Kasumi-1 (cell line): ENCODE measurements around the gene JMJD1C.
"Not testable (repeated sequence)": the region's sequence is repeated elsewhere in the genome, so short reads cannot be mapped to it uniquely, and the experiment has no call there.

Experiments
- DNase-seq, 2 experiments: peaks; one replicate each; lab custom pipeline; 2025; lab: John Stamatoyannopoulos, UW

Gene JMJD1C

DNA sequence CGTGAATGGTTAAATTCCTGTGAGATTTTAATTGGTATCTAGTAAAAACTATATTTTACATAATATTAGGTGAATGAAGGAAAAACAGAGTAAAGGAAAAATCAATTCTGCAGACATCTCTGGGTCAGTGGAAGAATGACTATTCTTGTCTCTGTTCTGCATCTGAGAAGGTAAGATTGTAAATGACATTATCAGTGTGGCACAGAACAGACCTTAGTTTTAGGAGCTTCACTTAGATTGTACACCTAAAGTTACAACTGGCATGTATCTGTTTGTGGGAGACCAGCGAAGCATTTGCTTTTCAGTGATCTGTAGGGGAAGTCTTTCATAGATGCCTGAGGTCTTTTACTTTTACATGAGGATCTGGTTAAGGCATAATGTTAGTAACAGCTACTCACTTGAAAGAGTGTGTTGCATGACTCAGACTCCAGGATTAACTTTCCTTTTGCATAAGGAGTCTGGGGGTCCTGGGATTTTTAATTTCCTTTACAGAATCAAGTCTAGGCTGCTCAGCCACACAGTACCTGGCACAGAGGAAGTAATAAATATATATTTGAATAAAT is 56.2 kb downstream of the JMJD1C start:
- DNase-seq: peak; percentile 26 to 34

DNA sequence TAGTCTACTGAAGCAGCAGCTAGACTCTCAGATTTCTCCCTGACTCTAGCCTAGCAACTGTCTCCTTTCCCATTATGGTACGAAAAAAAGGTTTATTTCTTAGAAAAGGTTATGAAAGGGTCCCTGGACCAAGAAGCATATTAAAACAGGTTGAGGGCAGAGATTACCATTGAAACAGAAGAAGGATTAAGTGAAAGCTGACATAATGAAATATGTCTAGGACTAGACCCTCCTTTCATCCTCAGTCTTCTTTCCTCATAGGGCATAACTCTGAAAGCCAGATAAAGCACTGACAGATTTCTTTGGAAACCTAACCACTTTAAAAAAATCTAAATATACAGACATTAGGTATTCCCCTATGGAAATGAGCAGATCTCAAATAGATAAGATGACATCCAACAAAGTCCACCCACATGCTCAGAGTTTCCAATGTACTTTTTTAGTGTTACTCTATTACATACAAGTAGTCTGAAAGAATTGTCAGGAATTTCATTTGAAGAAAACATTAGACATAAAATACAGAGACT is 58.6 kb downstream of the JMJD1C start:
- no peak for DNase-seq

DNA sequence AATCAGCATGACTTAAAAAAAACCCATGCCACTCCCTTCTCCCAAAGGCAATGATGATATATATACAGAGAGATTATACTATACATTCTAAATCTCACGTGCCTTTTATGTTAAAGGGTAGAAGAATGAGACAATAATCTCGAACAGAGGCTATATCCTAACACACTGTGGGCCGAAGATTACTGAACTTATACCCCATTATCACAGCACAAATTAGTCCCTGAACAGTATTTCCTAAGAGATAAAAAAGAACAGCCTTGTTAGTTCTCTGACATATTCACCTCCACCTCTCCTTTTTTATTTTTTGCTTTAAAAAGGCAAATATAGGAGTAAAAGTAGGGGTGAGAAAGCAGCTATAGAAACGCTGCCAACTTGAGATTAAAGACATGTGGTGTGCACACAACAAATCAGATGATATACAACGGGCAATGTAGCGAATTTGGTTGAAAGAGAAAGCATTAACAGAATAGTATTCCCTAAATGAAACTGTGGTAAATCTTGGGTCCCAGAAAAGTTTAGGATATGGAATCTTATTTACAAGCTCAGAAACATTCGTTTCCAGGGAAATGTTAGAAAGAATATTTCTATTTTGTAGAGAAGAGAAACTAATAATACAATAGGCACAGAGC is 69.5 kb downstream of the JMJD1C start:
- no peak for DNase-seq

DNA sequence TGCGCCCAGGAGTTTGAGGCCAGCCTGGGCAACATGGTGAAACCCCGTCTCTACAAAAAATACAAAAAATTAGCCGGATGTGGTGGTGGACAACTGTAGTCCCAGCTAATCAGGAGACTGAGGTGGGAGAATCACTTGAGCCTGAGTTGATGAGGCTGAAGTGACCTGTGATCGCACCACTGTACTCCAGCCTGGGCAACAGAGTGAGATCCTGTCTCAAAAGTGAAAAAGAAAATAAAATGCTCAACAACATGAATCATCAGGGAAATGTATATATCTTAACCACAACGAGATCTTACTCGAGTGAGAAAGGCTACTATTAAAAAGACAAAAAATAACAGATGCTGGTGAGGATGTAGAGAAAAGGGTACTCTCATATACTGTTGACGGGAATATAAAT is 72.7 kb downstream of the JMJD1C start:
- DNase-seq: no peak

DNA sequence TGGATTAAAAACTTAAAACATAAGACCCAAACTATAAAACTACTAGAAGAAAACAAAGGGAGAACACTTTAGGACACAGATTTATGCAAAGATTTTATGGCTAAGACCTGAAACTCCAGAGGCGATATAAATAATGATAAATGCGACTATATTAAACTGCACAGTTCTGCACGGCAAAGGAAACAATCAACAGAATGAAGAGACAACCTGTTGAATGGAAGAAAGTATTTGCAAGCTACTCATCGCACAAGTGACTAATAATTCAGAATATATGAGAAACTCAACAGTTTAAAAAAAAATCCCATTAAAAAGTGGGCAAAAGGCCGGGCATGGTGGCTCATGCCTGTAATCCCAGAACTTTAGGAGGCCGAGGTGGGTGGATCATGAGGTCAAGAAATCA is 73.6 kb downstream of the JMJD1C start:
- DNase-seq: no peak

DNA sequence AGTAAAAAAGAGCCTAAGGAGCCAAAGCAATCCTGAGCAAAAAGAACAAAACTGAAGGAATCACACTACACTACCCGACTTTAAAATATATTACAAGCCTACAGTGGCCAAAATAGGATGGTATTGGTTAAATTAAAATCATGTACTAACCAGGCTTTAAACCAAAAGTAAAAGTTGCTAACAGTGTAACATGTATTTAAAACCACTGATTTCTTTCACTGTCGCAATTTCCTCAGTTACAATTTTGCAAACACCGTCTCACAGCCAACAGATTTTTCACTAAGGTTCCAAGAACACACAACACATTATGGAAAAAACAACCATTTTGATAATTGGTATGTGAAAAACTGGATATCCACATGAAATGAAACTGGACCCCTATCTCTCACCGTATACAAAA is 74.0 kb downstream of the JMJD1C start:
- DNase-seq: peak; percentile 27 to 32

DNA sequence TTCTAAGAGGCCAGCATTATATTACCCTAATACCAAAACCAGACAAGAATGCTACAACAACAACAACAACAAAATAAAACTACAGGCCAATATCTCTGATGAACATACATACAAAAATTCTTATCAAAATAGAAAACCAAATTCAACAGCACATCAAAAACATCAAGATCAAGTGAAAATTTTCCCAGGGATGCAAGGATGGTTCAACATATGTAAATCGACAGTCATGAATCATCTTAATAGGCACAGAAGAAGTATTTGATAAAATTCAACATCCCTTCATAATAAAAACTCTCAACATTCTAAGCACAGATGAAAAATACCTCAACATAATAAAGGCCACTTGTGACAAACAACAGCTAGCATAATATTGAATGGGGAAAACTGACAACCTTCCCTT is 75.3 kb downstream of the JMJD1C start:
- no peak for DNase-seq

DNA sequence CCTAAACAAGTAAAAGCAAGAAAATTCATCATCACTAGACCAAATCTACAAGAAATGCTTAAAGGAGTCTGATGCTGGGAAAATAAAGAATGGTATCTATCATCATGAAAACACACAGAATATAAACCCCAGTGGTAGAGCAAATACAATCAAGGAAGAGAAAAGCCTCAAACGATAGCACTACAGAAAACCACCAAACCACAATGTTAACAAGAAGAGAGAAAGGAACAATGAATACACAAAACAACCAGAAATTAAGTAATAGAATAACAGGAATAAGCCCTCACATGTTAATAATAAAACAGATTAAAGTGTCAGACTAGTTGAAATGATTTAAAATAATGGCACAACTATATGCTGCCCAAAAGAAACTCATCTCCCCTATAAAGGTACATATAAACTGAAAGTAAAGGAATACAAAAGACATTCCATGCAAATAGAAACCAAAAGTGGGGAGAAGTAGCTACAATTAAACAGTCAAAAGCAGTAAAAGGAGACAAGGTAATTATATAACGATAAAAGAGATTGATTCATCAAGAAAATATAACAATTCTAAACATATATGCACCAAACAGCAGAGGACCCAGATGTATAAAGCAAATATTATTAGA is 77.3 kb downstream of the JMJD1C start:
- DNase-seq: peak; percentile 52 to 64

DNA sequence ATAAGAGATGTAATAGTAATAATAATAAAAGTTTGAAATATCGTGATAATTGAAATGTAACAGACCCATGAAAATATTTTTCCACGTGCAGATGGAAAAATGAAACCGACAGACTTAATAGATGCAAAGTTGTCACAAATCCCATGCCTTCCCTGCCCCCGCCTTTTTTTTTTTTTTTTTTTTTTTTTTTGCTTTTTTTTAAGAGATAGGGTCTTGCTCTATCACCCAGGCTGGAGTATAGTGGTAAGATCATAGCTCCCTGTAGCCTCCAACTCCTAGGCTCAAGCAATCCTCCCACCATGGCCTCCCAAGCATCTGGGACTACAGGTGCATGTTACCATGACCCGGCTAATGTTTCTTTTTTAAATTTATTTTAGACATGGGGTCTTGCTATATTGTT is 80.5 kb downstream of the JMJD1C start:
- no peak for DNase-seq

DNA sequence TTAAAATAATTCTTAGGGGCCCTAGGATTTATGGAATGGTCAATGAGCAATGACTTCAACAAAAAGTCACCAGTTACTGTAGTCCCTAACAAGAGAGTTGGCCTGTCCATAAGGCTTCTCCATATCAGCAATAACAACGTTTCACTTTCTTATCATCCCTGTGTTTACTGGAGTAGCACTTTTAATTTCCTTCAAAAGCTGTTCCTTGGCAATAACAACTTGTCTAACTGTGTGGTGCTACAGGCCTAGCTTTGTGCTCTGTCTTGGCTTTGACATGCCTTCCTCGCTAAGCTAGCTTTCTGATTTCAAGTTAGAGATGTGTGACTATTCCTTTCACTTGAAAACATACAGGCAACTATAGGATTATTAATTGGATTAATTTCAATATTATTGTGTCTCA is 81.1 kb downstream of the JMJD1C start:
- no peak for DNase-seq

DNA sequence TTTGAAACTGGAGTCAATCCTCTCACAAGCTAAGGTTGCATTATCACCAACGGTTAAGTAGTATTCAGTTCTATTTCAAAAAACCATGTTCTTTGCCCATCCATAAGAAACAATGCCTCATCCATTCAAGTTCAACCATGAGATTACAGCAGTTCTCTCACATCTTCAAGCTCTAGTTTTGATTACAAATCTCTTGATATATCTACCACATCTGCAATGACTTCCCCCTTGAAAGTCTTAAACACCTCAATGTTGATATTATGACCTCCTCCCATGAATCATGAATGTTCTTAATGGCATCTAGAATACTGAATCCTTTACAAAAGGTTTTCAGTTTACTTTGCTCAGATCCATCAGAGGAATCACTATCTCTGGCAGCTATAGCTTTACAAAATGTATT is 81.8 kb downstream of the JMJD1C start:
- DNase-seq: no peak

DNA sequence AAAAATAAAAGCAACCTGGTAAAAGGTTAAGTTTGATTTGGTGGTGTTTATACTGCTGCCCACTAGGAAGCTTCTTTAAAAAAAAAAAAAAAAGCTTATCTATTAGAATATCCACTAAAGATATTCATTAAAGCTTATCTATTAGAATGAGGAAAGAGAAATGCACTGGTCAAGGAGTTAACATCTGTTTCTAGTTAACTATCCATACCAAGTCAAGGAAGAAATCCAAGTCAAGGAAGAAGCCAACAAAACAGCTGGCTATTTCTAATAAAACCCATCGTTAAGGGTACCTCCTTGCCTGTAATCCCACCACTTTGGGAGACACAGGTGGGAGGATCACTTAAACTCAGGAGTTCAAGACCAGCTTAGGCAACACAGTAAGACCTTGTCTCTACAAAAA is 82.6 kb downstream of the JMJD1C start:
- no peak for DNase-seq

DNA sequence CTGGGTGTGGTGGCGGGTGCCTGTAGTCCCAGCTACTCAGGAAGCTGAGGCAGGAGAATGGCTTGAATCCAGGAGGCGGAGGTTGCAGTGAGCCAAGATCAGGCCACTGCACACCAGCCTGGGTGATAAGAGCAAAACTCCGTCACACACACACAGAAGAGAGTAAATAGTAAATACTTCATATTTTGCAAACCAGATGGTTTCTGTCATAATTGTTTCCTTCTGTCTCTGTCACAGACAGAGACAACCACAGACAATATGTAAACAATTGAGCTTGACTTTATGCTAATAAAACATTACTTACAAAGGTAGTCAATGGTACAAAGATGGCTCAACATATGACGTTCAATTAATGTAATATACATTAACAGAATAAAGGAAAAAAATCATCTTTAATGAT is 83.7 kb downstream of the JMJD1C start:
- DNase-seq: no peak

DNA sequence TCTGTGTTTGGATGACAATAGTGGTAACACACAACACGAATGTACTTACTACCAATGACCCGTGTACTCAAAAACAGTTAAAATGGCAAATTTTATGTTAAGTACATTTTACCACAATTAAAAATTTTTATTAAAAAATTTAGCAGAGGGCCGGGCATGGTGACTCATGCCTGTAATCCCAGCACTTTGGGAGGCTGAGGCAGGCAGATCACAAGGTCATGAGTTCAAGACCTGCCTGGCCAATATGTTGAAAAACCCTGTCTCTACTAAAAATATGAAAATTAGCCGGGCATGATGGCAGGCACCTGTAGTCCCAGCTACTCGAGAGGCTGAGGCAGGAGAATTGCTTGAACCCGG is 88.5 kb downstream of the JMJD1C start:
- not testable (repeated sequence) for DNase-seq

DNA sequence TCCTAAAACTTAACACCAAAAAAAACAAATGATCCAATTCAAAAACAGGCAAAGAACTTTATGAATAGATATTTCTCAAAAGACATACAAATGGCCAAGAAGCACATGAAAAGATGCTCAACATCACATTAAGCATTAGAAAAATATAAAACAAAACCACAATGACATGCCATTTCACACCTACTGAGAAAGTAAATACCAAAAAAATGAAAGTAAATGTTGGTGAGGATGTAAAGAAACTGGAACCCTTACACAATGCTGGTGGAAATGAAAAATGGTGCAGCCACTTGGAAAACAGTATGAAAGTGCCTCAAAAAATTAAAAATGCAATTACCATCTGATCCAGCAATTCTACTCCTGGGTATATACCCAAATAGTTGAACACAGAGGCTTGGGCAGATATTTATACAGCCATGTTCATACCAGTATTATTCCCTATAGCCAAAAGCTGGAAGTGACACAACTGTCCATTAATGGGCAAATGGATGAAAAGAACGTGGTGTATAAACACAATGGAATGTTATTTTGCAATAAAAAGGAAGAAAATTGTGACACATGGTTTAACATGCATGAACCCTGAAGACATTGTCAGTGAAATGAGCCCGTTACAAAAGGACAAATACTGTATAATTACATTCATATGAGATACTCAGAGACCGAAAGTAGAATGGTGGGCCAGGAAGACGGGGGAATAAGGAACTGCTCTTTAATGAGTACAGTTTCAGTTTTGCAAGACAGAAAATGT is 89.0 kb downstream of the JMJD1C start:
- DNase-seq: no peak

DNA sequence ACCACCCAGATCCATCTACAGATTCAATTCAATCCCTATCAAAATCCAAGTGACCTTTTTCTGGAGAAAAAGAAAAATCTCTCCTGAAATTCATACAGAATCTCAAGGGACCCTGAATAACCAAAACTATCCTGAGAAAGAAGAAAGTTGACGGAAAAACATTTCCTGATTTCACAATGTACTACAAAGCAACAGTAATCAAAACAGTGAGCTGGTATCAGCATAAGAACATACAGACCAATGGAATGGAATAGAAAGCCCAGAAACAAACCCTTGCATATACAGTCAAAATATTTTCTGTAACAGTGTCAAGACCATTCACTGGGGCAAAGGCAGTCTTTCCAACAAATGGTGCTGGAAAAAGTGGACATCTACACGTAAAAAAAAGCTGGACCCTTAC is 89.9 kb downstream of the JMJD1C start:
- DNase-seq: no peak

DNA sequence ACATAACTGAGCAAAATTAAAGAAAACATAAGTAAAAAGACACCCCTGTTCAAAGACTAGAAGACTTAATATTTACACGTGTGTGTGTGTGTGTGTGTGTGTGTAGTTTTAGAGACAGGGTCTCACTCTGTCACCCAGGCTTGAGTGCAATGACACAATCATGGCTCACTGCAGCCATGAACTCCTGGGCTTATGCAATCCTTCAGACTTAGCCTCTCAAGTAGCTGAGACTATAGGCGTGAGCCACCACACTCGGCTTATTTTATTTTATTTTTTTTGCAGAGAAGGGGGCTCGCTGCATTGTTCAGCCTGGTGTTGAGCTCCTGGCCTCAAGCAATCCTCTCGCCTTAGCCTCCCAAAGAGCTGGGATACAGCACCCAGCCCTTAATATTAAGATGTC is 90.3 kb downstream of the JMJD1C start:
- DNase-seq: no peak

DNA sequence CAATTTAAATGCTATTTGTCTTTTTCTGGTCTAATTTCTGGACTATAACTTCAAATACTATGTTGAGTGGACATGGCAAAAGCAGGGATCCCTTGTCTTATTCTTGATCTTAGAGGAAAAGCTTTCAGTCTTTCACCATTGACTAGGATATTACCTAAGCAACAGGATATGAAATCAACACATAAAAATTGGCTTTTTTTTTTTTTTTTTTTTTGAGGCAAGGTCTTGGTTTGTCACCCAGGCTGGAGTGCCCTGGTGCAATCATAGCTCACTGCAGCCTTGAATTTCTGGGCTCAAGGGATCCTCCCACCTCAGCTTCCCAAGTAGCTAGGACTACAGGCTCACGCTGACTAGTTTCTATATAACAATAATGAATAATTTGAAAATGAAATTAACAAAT is 90.8 kb downstream of the JMJD1C start:
- no peak for DNase-seq

DNA sequence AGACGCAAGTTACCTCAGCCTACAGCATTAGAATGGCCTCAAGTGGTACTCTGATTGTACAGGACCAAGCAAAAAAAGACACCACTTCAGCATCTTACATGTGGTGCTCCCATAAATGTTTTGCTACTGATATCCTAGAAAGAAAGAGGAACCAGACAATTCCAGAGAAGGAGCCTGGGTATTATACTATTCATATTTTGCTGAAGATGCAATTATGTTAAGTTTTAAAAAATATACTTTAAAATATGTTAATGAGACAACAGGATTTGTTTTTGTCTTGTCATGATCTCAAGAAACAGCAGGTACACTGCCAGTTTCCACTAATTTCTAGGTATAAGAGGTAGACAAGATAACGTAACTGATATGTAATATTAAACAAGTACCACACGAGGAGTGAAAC is 92.6 kb downstream of the JMJD1C start:
- DNase-seq: no peak

DNA sequence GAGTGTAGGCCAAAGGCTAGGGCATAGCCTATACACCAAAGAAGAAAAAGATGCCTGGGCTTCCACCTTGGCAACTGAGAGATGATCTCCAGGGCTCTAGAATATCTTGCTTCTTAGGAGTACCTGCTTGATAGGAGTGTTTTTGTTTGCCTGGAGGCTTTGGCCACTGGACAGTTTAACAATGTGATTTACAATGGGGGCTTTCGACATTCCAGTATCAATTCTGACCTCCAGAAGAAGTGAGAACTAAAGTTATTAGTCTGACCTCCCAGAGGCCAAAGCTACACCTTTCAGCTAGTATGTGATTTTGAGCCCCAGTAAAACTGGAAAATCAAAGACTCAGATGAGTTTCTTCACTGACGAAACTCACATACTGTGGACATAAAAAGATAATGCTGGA is 96.1 kb downstream of the JMJD1C start:
- DNase-seq: no peak

DNA sequence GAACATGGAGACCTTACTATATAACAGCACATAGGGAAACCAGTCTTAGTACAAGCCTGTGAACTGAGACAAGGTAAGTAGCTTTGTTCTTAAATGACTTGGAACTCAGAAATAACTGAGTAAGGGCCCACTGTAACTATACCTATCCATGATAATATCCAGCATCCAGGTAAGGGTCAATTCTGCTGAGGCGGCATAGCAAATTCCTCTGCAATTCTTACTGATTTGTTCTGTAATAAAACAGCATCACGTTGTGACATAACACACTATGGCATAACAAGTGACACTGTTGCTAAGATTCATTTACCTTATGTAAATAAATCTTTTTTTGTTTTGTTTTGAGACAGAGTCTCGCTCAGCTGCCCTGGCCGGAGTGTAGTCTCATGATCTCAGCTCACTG is 97.4 kb downstream of the JMJD1C start:
- no peak for DNase-seq

DNA sequence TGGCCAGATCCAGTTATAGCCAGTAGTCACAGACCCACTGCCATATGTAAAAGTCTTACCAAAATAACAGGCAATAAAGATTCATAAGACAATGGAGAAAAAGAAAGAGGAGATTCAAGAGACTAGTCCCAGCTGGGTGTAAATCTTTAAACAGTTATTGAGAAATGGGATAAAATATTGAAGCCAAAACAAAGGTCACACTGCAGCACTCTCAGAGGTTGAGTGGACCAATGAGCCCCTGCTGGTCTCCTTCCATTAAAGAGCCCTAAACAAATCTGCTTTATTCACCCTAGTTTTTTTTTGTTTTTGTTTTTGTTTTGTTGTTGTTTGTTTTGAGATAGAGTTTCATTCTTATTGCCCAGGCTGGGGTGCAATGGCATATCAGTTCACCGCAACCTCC is 98.8 kb downstream of the JMJD1C start:
- no peak for DNase-seq
